B cell (primary cell): ENCODE measurements around the gene TRIO. TPM values are rescaled to one million over a fixed set of nuclear protein-coding genes. Genes with fewer than 3 reads are reported as not detected.
A peak's percentile ranks its signal among the peaks of the same experiment; 100 is the strongest.

ENCODE experiments used
- ATAC-seq: fragments of 200-7000 bp; cut with Tn5 transposase; one replicate; pipeline ENCODE4 v1.10.0; 2021; ENCODE audit warnings: low read depth, mild to moderate bottlenecking, moderate number of reproducible peaks, moderate library complexity
- CTCF ChIA-PET: fragments of 350-600 bp; sonication (Branson Sonifier 250); formaldehyde crosslinking; loops from one replicate; lab custom pipeline; 2021; ENCODE audit warnings: antibody characterized with exemption, inconsistent platforms; lab: Charles Lee
- POLR2A ChIA-PET: fragments of 350-600 bp; sonication (Branson Sonifier 250); formaldehyde crosslinking; loops from one replicate; lab custom pipeline; 2021; ENCODE audit warnings: antibody characterized with exemption; lab: Charles Lee
- DNase-seq: peaks from one replicate; pipeline ENCODE4 v3.0.0; 2013
- H2AFZ ChIP-seq: 2 replicates; pipeline ENCODE4 v1.6.1; 2012; ENCODE audit warnings: mild to moderate bottlenecking, low read depth, low read length; ENCODE audit not compliant: insufficient read depth, poor library complexity, severe bottlenecking
- H3K27ac ChIP-seq, 2 donors: 1 replicate in 1 of 2; 2 replicates in 1 of 2; pipeline ENCODE4 v1.5.1; 2012 to 2013; ENCODE audit warnings: low read length in 2 of 2, mild to moderate bottlenecking in 2 of 2, moderate library complexity in 1 of 2
- H3K27me3 ChIP-seq, 4 experiments: fragments of 200-600 bp in 1 of 4; sonication (generic) in 1 of 4; replicated peaks in 1 of 4; 1 replicate in 2 of 4; 2 replicates in 2 of 4; pipeline versions ENCODE4 v1.6.1 to v1.7.0; 2013 to 2016; ENCODE audit warnings: low read length in 3 of 4, mild to moderate bottlenecking in 2 of 4, mixed read lengths in 1 of 4, moderate library complexity in 1 of 4; ENCODE audit not compliant: insufficient read depth in 4 of 4, control insufficient read depth in 3 of 4; ENCODE audit errors: control extremely low read depth in 1 of 4
- H3K36me3 ChIP-seq, 2 experiments: replicated peaks in 1 of 2; 1 replicate in 1 of 2; 2 replicates in 1 of 2; pipeline versions ENCODE4 v1.6.1 to v1.7.1; 2013; ENCODE audit warnings: low read length in 1 of 2; ENCODE audit not compliant: insufficient read depth in 2 of 2, control insufficient read depth in 1 of 2; ENCODE audit errors: control extremely low read depth in 1 of 2, extremely low read depth in 1 of 2
- H3K4me1 ChIP-seq, 2 donors: fragments of 200-600 bp in 1 of 2; sonication (generic) in 1 of 2; 1 replicate in 1 of 2; 2 replicates in 1 of 2; pipeline versions ENCODE4 v1.5.1 to v1.6.1; 2013 to 2017; ENCODE audit warnings: low read length in 2 of 2; ENCODE audit not compliant: control insufficient read depth in 2 of 2, insufficient read depth in 2 of 2
- H3K4me2 ChIP-seq: replicated peaks from 2 replicates; pipeline ENCODE3; 2012; ENCODE audit warnings: mild to moderate bottlenecking, low read depth, low read length; ENCODE audit not compliant: poor library complexity, severe bottlenecking
- H3K4me3 ChIP-seq, 5 experiments: fragments of 200-600 bp in 1 of 5; sonication (generic) in 1 of 5; 1 replicate in 3 of 5; 2 replicates in 2 of 5; pipeline versions ENCODE4 v1.5.1 to v1.7.0; 2011 to 2016; ENCODE audit warnings: low read length in 4 of 5, mild to moderate bottlenecking in 4 of 5, low read depth in 2 of 5, control low read depth in 1 of 5, moderate library complexity in 1 of 5; ENCODE audit not compliant: insufficient read depth in 1 of 5; ENCODE audit errors: control extremely low read depth in 1 of 5, extremely low read depth in 1 of 5
- H3K79me2 ChIP-seq: fragments of 200-600 bp; sonication (generic); one replicate; pipeline ENCODE4 v1.6.0; 2016; ENCODE audit warnings: low read length; ENCODE audit not compliant: control insufficient read depth, insufficient read depth
- H3K9ac ChIP-seq: fragments of 200-600 bp; sonication (generic); 2 replicates; pipeline ENCODE4 v1.6.1; 2017; ENCODE audit warnings: mild to moderate bottlenecking, low read length, moderate library complexity
- H3K9me3 ChIP-seq, 3 donors: one replicate each; pipeline versions ENCODE4 v1.6.1 to v1.7.1; 2013; ENCODE audit warnings: low read length in 2 of 3; ENCODE audit not compliant: control insufficient read depth in 2 of 3, insufficient read depth in 1 of 3; ENCODE audit errors: control extremely low read depth in 1 of 3
- H4K20me1 ChIP-seq: 2 replicates; pipeline ENCODE4 v1.6.0; 2012; ENCODE audit warnings: mild to moderate bottlenecking, low read length; ENCODE audit not compliant: insufficient read depth, control insufficient read depth, poor library complexity, severe bottlenecking
- H3K27ac Mint-ChIP-seq: one replicate; pipeline ENCODE4 v1.8.0; 2021; ENCODE audit warnings: mixed read lengths
- H3K27me3 Mint-ChIP-seq: one replicate; pipeline ENCODE4 v1.8.0; 2021; ENCODE audit warnings: mixed read lengths
- H3K4me1 Mint-ChIP-seq: one replicate; pipeline ENCODE4 v1.8.0; 2021; ENCODE audit warnings: mixed read lengths
- H3K4me3 Mint-ChIP-seq: one replicate; pipeline ENCODE4 v1.8.0; 2021; ENCODE audit warnings: mixed read lengths
- H3K9me3 Mint-ChIP-seq: one replicate; pipeline ENCODE4 v1.8.0; 2022; ENCODE audit warnings: mixed read lengths; ENCODE audit not compliant: insufficient read depth
- CTCF ChIP-seq: fragments of 200-600 bp; IDR thresholded peaks from one replicate; pipeline ENCODE4 v1.8.0; 2022; ENCODE audit warnings: antibody characterized with exemption, mild to moderate bottlenecking
- EZH2 ChIP-seq: IDR thresholded peaks from 2 replicates; pipeline ENCODE4 v1.6.1; 2012; ENCODE audit warnings: borderline replicate concordance, low read depth, mild to moderate bottlenecking, moderate library complexity, low read length; ENCODE audit not compliant: insufficient read depth, poor library complexity, severe bottlenecking
- WGBS: methylation state at CpG from one replicate; pipeline ENCODE4 v1.1.5; 2013; ENCODE audit warnings: missing lambda C conversion rate; ENCODE audit not compliant: insufficient coverage; 5-methylcytosine and 5-hydroxymethylcytosine counted together
- intact Hi-C: fragments of 100-400 bp; cut with micrococcal nuclease; formaldehyde crosslinking; loops from one replicate; pipeline ENCODE4 v1.10.0; 2022
- polyA plus RNA-seq: library from polyadenylated mRNA; depleted of rRNA; stranded (reverse); fragments of >200 nt; gene quantifications from 2 replicates; pipeline ENCODE4 v1.2.3, GENCODE V29; 2012
- total RNA-seq, 2 donors: library from RNA; stranded (reverse); fragments of 120-200 nt in 1 of 2; gene quantifications; 1 replicate in 1 of 2; 2 replicates in 1 of 2; pipeline versions ENCODE4 v1.2.3 to v1.2.4, GENCODE V29; 2013 to 2022

TRIO gene
- total and polyA plus RNA-seq, 2 donors (not counting 1 experiment from before 2014, with no cell fraction given): 90.5 to 479 TPM

GRCh38 chr5:14415698-14416074 is 272.5 kb downstream of the TRIO start:
- TF ChIP-seq EZH2 (no peak), CTCF (no peak)
- no peak overlapping the region for H3K27ac Mint-ChIP-seq
- Histone ChIP-seq H3K79me2 (no peaks in the 10 kb centered on the region), H3K27me3 (no peaks in the 10 kb centered on the region), H3K27ac (no peak overlapping the region), H3K4me2 (no peak overlapping the region), H3K4me1 (peaks cover 0 to 7% of the 10 kb centered on the region in 2 donors), H3K9ac (no peak overlapping the region), H4K20me1 (no peaks in the 10 kb centered on the region), H3K36me3 (peaks cover 0 to 88% of the 10 kb centered on the region in 2 experiments), H2AFZ (no peak overlapping the region), H3K4me3 (no peak overlapping the region), H3K9me3 (no peaks in the 10 kb centered on the region)
- WGBS: 86% methylated on average over 1 of the region's 3 CpGs
- ATAC-seq (no peak), DNase-seq (no peak)
- POLR2A ChIA-PET: no interaction called here
- H3K27me3 Mint-ChIP-seq: no peaks in the 10 kb centered on the region
- CTCF ChIA-PET: no interaction called here
- no peaks in the 10 kb centered on the region for H3K9me3 Mint-ChIP-seq
- no peak overlapping the region for H3K4me3 Mint-ChIP-seq
- intact Hi-C loops: no loop called here
- H3K4me1 Mint-ChIP-seq: peaks cover 14% of the 10 kb centered on the region

GRCh38 chr5:14416621-14417275 is 273.6 kb downstream of the TRIO start:
- ChIA-PET CTCF (interaction anchor here (0.7 kb wide), 1 partner anchor 17 kb away, joined by 3 read pairs; no protein-coding TSS in a partner anchor), POLR2A (no interaction called here)
- peaks cover 0 to 7% of the 10 kb centered on the region in 2 donors for H3K4me1 ChIP-seq
- intact Hi-C loops: no loop called here
- H3K9me3 ChIP-seq: no peaks in the 10 kb centered on the region
- no peak overlapping the region for H3K27ac ChIP-seq
- no peaks in the 10 kb centered on the region for H4K20me1 ChIP-seq
- H3K36me3 ChIP-seq: peaks cover 0 to 88% of the 10 kb centered on the region in 2 experiments
- H3K27me3 Mint-ChIP-seq: no peaks in the 10 kb centered on the region
- WGBS: 95% methylated on average over 9 of the region's 12 CpGs
- no peaks in the 10 kb centered on the region for H3K27me3 ChIP-seq
- H3K27ac Mint-ChIP-seq: peak overlapping the region; percentile 21
- TF ChIP-seq EZH2 (no peak), CTCF (no peak)
- no peaks in the 10 kb centered on the region for H3K79me2 ChIP-seq
- no peak overlapping the region for H3K9ac ChIP-seq
- no peak overlapping the region for H3K4me3 ChIP-seq
- no peak overlapping the region for H2AFZ ChIP-seq
- DNase-seq (no peak), ATAC-seq (no peak)
- no peaks in the 10 kb centered on the region for H3K9me3 Mint-ChIP-seq
- H3K4me1 Mint-ChIP-seq: peaks cover 14% of the 10 kb centered on the region
- H3K4me2 ChIP-seq: no peak overlapping the region
- no peak overlapping the region for H3K4me3 Mint-ChIP-seq
